Activated CD4-positive, alpha-beta T cell treated with anti-CD3 and anti-CD28 coated beads, Interleukin-2, amount 10 ng/mL, durations not matched to agents 24 days and 14 days (primary cell): ENCODE results near the gene CDY1B. TPM values are rescaled to one million over a fixed set of nuclear protein-coding genes. Genes with fewer than 3 reads are reported as not detected.
"Not testable (repeated sequence)": the region's sequence is repeated elsewhere in the genome, so short reads cannot be mapped to it uniquely, and the experiment has no call there.

Source experiments
- DNase-seq: peaks from one replicate; pipeline ENCODE4 v3.0.0; 2022
- H3K27ac Mint-ChIP-seq: one replicate; pipeline ENCODE4 v1.8.0; 2022; ENCODE audit warnings: mild to moderate bottlenecking, mixed read lengths
- H3K27me3 Mint-ChIP-seq: one replicate; pipeline ENCODE4 v1.8.0; 2022; ENCODE audit warnings: mixed read lengths
- H3K36me3 Mint-ChIP-seq: one replicate; pipeline ENCODE4 v1.8.0; 2022; ENCODE audit warnings: low read depth, mild to moderate bottlenecking, mixed read lengths
- H3K4me1 Mint-ChIP-seq: one replicate; pipeline ENCODE4 v1.8.0; 2021; ENCODE audit warnings: mixed read lengths
- H3K4me3 Mint-ChIP-seq: one replicate; pipeline ENCODE4 v1.8.0; 2022; ENCODE audit warnings: mild to moderate bottlenecking, moderate library complexity, mixed read lengths
- H3K9me3 Mint-ChIP-seq: one replicate; pipeline ENCODE4 v1.8.0; 2021; ENCODE audit warnings: mixed read lengths
- intact Hi-C: fragments of 100-400 bp; cut with micrococcal nuclease; formaldehyde crosslinking; loops from one replicate; pipeline ENCODE4 v1.15.1; 2023
- total RNA-seq: library from RNA; stranded (reverse); gene quantifications from 2 replicates; pipeline ENCODE4 v1.2.3, GENCODE V29; 2022

Gene CDY1B
- not detected in 2 replicates for total RNA-seq

- intact Hi-C loops, H3K4me1 Mint-ChIP-seq, H3K27me3 Mint-ChIP-seq, H3K4me3 Mint-ChIP-seq, DNase-seq, H3K27ac Mint-ChIP-seq, H3K36me3 Mint-ChIP-seq, H3K9me3 Mint-ChIP-seq: not testable (repeated sequence)
Measured at GRCh38 chrY:24047919-24048318, at the start of gene CDY1B. Gene CDY1B, minus strand, starts transcription at chrY:24048019. Its CDS starts 331 bp downstream, at chrY:24047688.

GRCh38 chrY:24049525-24049924, 1.7 kb upstream of the CDY1B start:
- H3K9me3 Mint-ChIP-seq, H3K4me3 Mint-ChIP-seq, DNase-seq, H3K27me3 Mint-ChIP-seq, H3K4me1 Mint-ChIP-seq, intact Hi-C loops, H3K36me3 Mint-ChIP-seq, H3K27ac Mint-ChIP-seq: not testable (repeated sequence)

- H3K27ac Mint-ChIP-seq, intact Hi-C loops, DNase-seq, H3K4me1 Mint-ChIP-seq, H3K4me3 Mint-ChIP-seq, H3K9me3 Mint-ChIP-seq, H3K27me3 Mint-ChIP-seq, H3K36me3 Mint-ChIP-seq: not testable (repeated sequence)
Measured at GRCh38 chrY:24043209-24043608, 4.6 kb downstream of the CDY1B start.

GRCh38 chrY:24039008-24039718, 8.7 kb downstream of the CDY1B start:
- H3K36me3 Mint-ChIP-seq, H3K4me3 Mint-ChIP-seq, H3K9me3 Mint-ChIP-seq, intact Hi-C loops, H3K4me1 Mint-ChIP-seq, DNase-seq, H3K27ac Mint-ChIP-seq, H3K27me3 Mint-ChIP-seq: not testable (repeated sequence)

GRCh38 chrY:24026212-24027103, 21.4 kb downstream of the CDY1B start:
- intact Hi-C loops, H3K27me3 Mint-ChIP-seq, H3K9me3 Mint-ChIP-seq, H3K4me1 Mint-ChIP-seq, DNase-seq, H3K36me3 Mint-ChIP-seq, H3K4me3 Mint-ChIP-seq, H3K27ac Mint-ChIP-seq: not testable (repeated sequence)
